ENCODE measurements around the gene TPI1.

Gene TPI1

DNA sequence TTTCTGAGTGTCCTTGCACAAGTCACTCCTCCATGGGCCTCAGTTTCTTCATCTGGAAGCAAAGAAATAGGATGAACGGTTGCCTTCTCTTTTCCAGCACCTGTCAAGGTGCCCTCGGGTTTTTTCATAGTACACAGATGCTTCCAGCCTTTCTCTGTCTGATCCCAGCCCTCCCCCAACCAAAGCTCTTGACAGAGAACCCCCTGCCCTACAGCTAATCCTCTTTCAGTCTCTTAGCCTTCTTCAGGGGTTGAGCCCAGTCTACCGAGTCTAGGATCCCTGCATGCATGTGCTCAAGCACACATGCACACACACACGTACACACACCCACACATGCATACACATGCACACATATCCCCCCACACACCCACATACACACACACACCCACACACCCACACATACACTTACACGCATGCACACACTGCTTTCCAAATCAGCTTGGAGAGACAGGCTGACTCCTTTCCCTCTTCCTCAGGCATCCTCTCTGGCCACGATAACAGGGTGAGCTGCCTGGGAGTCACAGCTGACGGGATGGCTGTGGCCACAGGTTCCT is 20.9 kb upstream of the TPI1 start:
- in situ Hi-C loops (cut with HindIII; ENCODE audit: low sequenced_read_pairs), result no loop called here
- no peak for DNase-seq (ENCODE audit: low read depth, low spot score)
- H3K4me3 ChIP-seq (ENCODE audit: low read depth, low read length), result no peak overlapping the region
- TF ChIP-seq, protein P1, sequence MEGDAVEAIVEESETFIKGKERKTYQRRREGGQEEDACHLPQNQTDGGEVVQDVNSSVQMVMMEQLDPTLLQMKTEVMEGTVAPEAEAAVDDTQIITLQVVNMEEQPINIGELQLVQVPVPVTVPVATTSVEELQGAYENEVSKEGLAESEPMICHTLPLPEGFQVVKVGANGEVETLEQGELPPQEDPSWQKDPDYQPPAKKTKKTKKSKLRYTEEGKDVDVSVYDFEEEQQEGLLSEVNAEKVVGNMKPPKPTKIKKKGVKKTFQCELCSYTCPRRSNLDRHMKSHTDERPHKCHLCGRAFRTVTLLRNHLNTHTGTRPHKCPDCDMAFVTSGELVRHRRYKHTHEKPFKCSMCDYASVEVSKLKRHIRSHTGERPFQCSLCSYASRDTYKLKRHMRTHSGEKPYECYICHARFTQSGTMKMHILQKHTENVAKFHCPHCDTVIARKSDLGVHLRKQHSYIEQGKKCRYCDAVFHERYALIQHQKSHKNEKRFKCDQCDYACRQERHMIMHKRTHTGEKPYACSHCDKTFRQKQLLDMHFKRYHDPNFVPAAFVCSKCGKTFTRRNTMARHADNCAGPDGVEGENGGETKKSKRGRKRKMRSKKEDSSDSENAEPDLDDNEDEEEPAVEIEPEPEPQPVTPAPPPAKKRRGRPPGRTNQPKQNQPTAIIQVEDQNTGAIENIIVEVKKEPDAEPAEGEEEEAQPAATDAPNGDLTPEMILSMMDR (IDR thresholded peaks at IDR 0.05; ENCODE audit: low read depth, low read length), result no peak

DNA sequence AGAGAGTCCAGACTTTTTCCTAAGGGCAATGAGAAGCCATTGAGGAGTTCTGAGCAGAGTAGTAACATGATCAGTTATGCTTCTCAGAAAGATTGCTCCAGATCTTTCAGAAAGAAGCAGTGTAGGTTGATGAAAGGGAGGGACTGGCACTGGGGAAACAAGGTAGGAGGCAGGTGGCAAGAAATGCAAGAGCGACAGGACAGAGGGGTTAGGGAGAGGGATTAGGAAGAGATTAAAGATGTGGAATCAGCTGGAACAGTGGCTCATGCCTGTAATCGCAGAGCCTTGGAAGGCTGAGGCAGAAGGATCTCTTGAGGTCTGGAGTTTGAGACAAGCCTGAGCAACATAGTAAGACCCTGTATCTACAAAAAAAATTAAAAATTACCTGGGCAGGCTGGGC is 19.7 kb upstream of the TPI1 start:
- in situ Hi-C loops (cut with HindIII; ENCODE audit: low sequenced_read_pairs), result no loop called here
- H3K4me3 ChIP-seq (ENCODE audit: low read depth, low read length), result no peak overlapping the region
- no peak for DNase-seq (ENCODE audit: low read depth, low spot score)
- TF ChIP-seq, protein P1 (IDR thresholded peaks at IDR 0.05; ENCODE audit: low read depth, low read length), result no peak

DNA sequence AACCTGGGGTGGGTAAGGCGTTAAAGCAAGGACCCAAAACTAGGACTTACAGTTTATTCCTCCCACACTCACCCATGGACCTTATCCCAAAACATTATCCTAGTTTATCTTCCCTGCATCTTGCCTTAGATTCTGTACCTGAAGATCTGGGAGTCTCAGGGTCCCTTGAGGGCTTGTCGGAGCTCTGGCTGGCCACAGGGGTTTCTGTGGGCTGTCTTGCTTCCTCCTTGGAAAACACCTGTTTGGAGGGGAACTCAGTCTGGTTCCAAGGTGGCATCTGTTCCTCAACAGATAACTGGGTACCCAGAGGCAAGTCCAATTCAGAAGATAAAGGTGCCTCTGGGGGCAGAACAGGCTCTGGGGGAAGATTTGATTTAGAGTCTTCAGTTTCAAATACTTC is 17.9 kb upstream of the TPI1 start:
- in situ Hi-C loops (cut with HindIII; ENCODE audit: low sequenced_read_pairs), result no loop called here
- no peak overlapping the region for H3K4me3 ChIP-seq (ENCODE audit: low read depth, low read length)
- no peak for DNase-seq (ENCODE audit: low read depth, low spot score)
- TF ChIP-seq, protein P1 (IDR thresholded peaks at IDR 0.05; ENCODE audit: low read depth, low read length), result no peak

DNA sequence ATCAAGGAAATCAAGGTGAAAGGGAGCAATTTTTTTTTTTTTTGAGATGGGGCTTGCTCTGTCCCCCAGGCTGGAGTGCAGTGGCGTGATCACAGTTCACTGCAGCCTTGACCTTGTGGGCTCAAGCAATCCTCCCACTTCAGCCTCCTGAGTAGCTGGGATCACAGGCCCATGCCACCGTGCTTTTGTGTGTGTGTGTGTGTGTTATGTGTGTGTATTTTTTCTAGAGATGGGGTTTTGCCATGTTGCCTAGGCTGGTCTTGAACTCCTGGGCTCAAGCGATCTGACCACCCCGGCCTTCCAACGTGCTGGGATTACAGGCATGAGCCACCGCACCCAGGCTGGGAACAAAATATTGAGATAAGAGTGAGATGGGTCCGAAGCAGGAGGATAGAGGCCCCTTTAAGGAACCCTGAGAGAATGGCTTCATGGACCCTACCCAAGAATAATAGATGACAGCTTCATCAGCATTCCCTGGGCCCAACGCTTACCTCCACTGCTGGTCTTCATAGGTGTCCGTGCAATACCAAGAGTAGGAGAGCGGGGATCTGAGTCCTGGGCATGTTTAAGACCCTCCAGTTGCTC is 17.3 kb upstream of the TPI1 start:
- no peak for DNase-seq (ENCODE audit: low read depth, low spot score)
- TF ChIP-seq, protein P1 (IDR thresholded peaks at IDR 0.05; ENCODE audit: low read depth, low read length), result no peak
- peak overlapping the region; percentile 83 for H3K4me3 ChIP-seq (ENCODE audit: low read depth, low read length)
- in situ Hi-C loops (cut with HindIII; ENCODE audit: low sequenced_read_pairs), result no loop called here

DNA sequence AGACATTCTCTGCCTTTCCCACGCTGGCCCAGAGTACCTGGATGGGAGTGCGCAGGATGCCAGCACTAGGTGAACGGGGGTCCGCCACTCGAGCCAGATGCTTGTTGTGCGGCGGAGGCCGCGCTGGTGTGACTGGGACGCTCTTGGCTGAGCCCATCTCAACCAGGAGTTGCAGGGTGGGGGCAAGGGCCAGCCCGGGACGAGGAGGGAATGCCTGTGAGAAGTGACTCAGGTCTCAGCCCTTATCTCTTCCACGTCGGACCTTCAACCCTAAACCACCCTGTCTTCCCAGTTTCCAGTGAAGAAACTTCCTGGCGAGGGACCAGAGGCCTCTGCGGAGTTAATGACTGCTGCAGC is 16.6 kb upstream of the TPI1 start:
- H3K4me3 ChIP-seq (ENCODE audit: low read depth, low read length), result peak overlapping the region; percentile 83
- DNase-seq (ENCODE audit: low read depth, low spot score), result no peak
- in situ Hi-C loops (cut with HindIII; ENCODE audit: low sequenced_read_pairs), result no loop called here
- TF ChIP-seq, protein P1 (IDR thresholded peaks at IDR 0.05; ENCODE audit: low read depth, low read length), result no peak

DNA sequence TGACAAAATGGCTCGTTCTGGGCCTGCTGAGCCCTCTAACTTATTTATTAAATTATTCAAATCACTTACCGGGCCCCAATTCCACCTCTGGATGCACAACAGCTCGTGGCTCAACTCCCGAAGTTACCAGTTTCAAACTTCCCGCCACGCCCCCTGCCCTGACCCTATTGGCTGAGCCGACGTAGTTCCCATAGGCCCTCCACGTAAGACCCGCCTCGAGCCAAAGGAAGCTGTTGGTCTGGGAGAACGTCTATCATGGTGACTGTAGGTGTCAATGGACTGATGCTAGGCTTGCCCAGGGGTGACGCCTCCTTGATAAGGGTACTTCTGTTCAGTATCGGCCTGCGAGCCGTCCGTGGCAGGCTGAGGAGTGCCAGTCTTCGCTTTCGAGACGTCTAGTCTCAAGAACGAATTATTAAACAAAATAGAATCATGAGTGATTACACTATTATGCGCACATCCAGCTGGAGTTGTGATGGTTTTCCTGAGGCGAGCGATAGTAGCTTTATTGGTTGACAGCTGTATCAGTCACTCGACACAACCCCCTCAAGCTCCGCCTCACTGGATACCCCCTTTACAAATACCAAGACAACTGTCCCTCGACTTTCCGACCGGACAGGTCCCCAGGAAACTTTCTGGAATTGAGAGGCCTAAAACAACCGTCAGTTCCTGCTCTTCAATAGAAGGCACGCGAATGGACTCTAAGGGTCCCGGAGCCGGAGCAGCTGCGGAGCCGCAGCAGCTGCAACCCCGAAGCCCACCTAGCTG is 16.0 kb upstream of the TPI1 start, which contains the start of gene CDCA3:
TSS of gene CDCA3 (minus strand) at position 134 of the 768 bp plus-strand sequence. CDS start 334 bp downstream, outside the sequence.
- in situ Hi-C loops (cut with HindIII; ENCODE audit: low sequenced_read_pairs), result no loop called here
- H3K4me3 ChIP-seq (ENCODE audit: low read depth, low read length), result peak within 1 kb of the TSS; percentile 83
- TF ChIP-seq, protein P1 (IDR thresholded peaks at IDR 0.05; ENCODE audit: low read depth, low read length), result no peak
- peak; percentile 98 for DNase-seq (ENCODE audit: low read depth, low spot score)
